ENCODE results near the gene SLC4A1AP.
"Not testable (repeated sequence)": the region's sequence is repeated elsewhere in the genome, so short reads cannot be mapped to it uniquely, and the experiment has no call there.

The SLC4A1AP gene

GRCh38 chr2:27667446-27667845 is 3.8 kb downstream of the SLC4A1AP start:
- Mint-ChIP-seq H3K36me3 (ENCODE audit: low read depth) (peaks cover 46% of the 10 kb centered on the region), H3K4me3 (no peak overlapping the region), H3K4me1 (ENCODE audit: low read depth) (peaks cover 18% of the 10 kb centered on the region), H3K27me3 (ENCODE audit: low read depth) (no peaks in the 10 kb centered on the region), H3K27ac (no peak overlapping the region), H3K9me3 (no peaks in the 10 kb centered on the region)
- DNase-seq (ENCODE audit: low spot score): no peak

- no peaks in the 10 kb centered on the region for H3K27me3 Mint-ChIP-seq (ENCODE audit: low read depth)
- H3K36me3 Mint-ChIP-seq (ENCODE audit: low read depth): peaks cover 46% of the 10 kb centered on the region
- H3K9me3 Mint-ChIP-seq: no peaks in the 10 kb centered on the region
- DNase-seq (ENCODE audit: low spot score): no peak
- no peak overlapping the region for H3K4me3 Mint-ChIP-seq
- peaks cover 4% of the 10 kb centered on the region for H3K4me1 Mint-ChIP-seq (ENCODE audit: low read depth)
- no peak overlapping the region for H3K27ac Mint-ChIP-seq
Measured at GRCh38 chr2:27671235-27671634, 7.5 kb downstream of the SLC4A1AP start.

- Mint-ChIP-seq H3K4me1 (ENCODE audit: low read depth) (no peaks in the 10 kb centered on the region), H3K27me3 (ENCODE audit: low read depth) (no peaks in the 10 kb centered on the region), H3K27ac (no peak overlapping the region), H3K36me3 (ENCODE audit: low read depth) (peaks cover 41% of the 10 kb centered on the region), H3K4me3 (no peak overlapping the region), H3K9me3 (no peaks in the 10 kb centered on the region)
- DNase-seq (ENCODE audit: low spot score): no peak
Measured at GRCh38 chr2:27672723-27673486, 9.2 kb downstream of the SLC4A1AP start.

- peaks cover 21% of the 10 kb centered on the region for H3K4me1 Mint-ChIP-seq (ENCODE audit: low read depth)
- peaks cover 36% of the 10 kb centered on the region for H3K36me3 Mint-ChIP-seq (ENCODE audit: low read depth)
- no peaks in the 10 kb centered on the region for H3K9me3 Mint-ChIP-seq
- H3K27me3 Mint-ChIP-seq (ENCODE audit: low read depth): no peaks in the 10 kb centered on the region
- no peak overlapping the region for H3K4me3 Mint-ChIP-seq
- DNase-seq (ENCODE audit: low spot score): no peak
- H3K27ac Mint-ChIP-seq: no peak overlapping the region
Measured at GRCh38 chr2:27680571-27680970, 16.9 kb downstream of the SLC4A1AP start.

- H3K4me1 Mint-ChIP-seq (ENCODE audit: low read depth): peaks cover 21% of the 10 kb centered on the region
- H3K27me3 Mint-ChIP-seq (ENCODE audit: low read depth): no peaks in the 10 kb centered on the region
- H3K27ac Mint-ChIP-seq: peak overlapping the region; percentile 28
- H3K36me3 Mint-ChIP-seq (ENCODE audit: low read depth): peaks cover 35% of the 10 kb centered on the region
- H3K4me3 Mint-ChIP-seq: no peak overlapping the region
- H3K9me3 Mint-ChIP-seq: no peaks in the 10 kb centered on the region
- no peak for DNase-seq (ENCODE audit: low spot score)
Measured at GRCh38 chr2:27681841-27682240, 18.2 kb downstream of the SLC4A1AP start.

GRCh38 chr2:27682334-27682771 is 18.7 kb downstream of the SLC4A1AP start:
- not testable (repeated sequence) for DNase-seq (ENCODE audit: low spot score); H3K9me3 Mint-ChIP-seq; H3K27me3 Mint-ChIP-seq (ENCODE audit: low read depth); H3K4me3 Mint-ChIP-seq
- Mint-ChIP-seq H3K4me1 (ENCODE audit: low read depth) (peaks cover 21% of the 10 kb centered on the region), H3K27ac (peak overlapping the region; percentile 28), H3K36me3 (ENCODE audit: low read depth) (peaks cover 35% of the 10 kb centered on the region)

- Mint-ChIP-seq H3K9me3 (no peaks in the 10 kb centered on the region), H3K4me3 (no peak overlapping the region), H3K27me3 (ENCODE audit: low read depth) (no peaks in the 10 kb centered on the region), H3K27ac (peak overlapping the region; percentile 91), H3K4me1 (ENCODE audit: low read depth) (peaks cover 21% of the 10 kb centered on the region), H3K36me3 (ENCODE audit: low read depth) (peaks cover 37% of the 10 kb centered on the region)
- DNase-seq (ENCODE audit: low spot score): peak; percentile 82
Measured at GRCh38 chr2:27683390-27684071, 19.8 kb downstream of the SLC4A1AP start.

- Mint-ChIP-seq H3K4me1 (ENCODE audit: low read depth) (peaks cover 21% of the 10 kb centered on the region), H3K27ac (peak overlapping the region; percentile 83), H3K4me3 (peak overlapping the region; percentile 43), H3K36me3 (ENCODE audit: low read depth) (peaks cover 33% of the 10 kb centered on the region)
- DNase-seq (ENCODE audit: low spot score); H3K9me3 Mint-ChIP-seq; H3K27me3 Mint-ChIP-seq (ENCODE audit: low read depth): not testable (repeated sequence)
Measured at GRCh38 chr2:27685006-27685405, 21.3 kb downstream of the SLC4A1AP start.

GRCh38 chr2:27685577-27685976 is 21.9 kb downstream of the SLC4A1AP start:
- Mint-ChIP-seq H3K4me1 (ENCODE audit: low read depth) (peaks cover 21% of the 10 kb centered on the region), H3K4me3 (peak overlapping the region; percentile 43), H3K9me3 (no peaks in the 10 kb centered on the region), H3K27me3 (ENCODE audit: low read depth) (no peaks in the 10 kb centered on the region), H3K27ac (peak overlapping the region; percentile 83), H3K36me3 (ENCODE audit: low read depth) (peaks cover 33% of the 10 kb centered on the region)
- no peak for DNase-seq (ENCODE audit: low spot score)

- peaks cover 34% of the 10 kb centered on the region for H3K36me3 Mint-ChIP-seq (ENCODE audit: low read depth)
- H3K9me3 Mint-ChIP-seq: no peaks in the 10 kb centered on the region
- H3K27me3 Mint-ChIP-seq (ENCODE audit: low read depth): no peaks in the 10 kb centered on the region
- H3K4me3 Mint-ChIP-seq: no peak overlapping the region
- no peak overlapping the region for H3K27ac Mint-ChIP-seq
- DNase-seq (ENCODE audit: low spot score): no peak
- H3K4me1 Mint-ChIP-seq (ENCODE audit: low read depth): peaks cover 19% of the 10 kb centered on the region
Measured at GRCh38 chr2:27687232-27687631, 23.5 kb downstream of the SLC4A1AP start.

- no peak for DNase-seq (ENCODE audit: low spot score)
- no peaks in the 10 kb centered on the region for H3K27me3 Mint-ChIP-seq (ENCODE audit: low read depth)
- H3K4me1 Mint-ChIP-seq (ENCODE audit: low read depth): peaks cover 10% of the 10 kb centered on the region
- no peak overlapping the region for H3K27ac Mint-ChIP-seq
- H3K36me3 Mint-ChIP-seq (ENCODE audit: low read depth): peaks cover 30% of the 10 kb centered on the region
- H3K9me3 Mint-ChIP-seq: no peaks in the 10 kb centered on the region
- no peak overlapping the region for H3K4me3 Mint-ChIP-seq
Measured at GRCh38 chr2:27689424-27689823, 25.7 kb downstream of the SLC4A1AP start.

- H3K9me3 Mint-ChIP-seq: no peaks in the 10 kb centered on the region
- DNase-seq (ENCODE audit: low spot score): no peak
- peaks cover 27% of the 10 kb centered on the region for H3K36me3 Mint-ChIP-seq (ENCODE audit: low read depth)
- no peak overlapping the region for H3K4me3 Mint-ChIP-seq
- no peaks in the 10 kb centered on the region for H3K27me3 Mint-ChIP-seq (ENCODE audit: low read depth)
- H3K27ac Mint-ChIP-seq: no peak overlapping the region
- peaks cover 4% of the 10 kb centered on the region for H3K4me1 Mint-ChIP-seq (ENCODE audit: low read depth)
Measured at GRCh38 chr2:27690052-27690451, 26.4 kb downstream of the SLC4A1AP start.

GRCh38 chr2:27697660-27698059 is 34.0 kb downstream of the SLC4A1AP start:
- Mint-ChIP-seq H3K9me3 (no peaks in the 10 kb centered on the region), H3K27me3 (ENCODE audit: low read depth) (no peaks in the 10 kb centered on the region), H3K36me3 (ENCODE audit: low read depth) (peaks cover 21% of the 10 kb centered on the region), H3K4me3 (no peak overlapping the region), H3K4me1 (ENCODE audit: low read depth) (peaks cover 10% of the 10 kb centered on the region), H3K27ac (no peak overlapping the region)
- no peak for DNase-seq (ENCODE audit: low spot score)

GRCh38 chr2:27701676-27702075 is 38.0 kb downstream of the SLC4A1AP start:
- H3K27me3 Mint-ChIP-seq (ENCODE audit: low read depth): no peaks in the 10 kb centered on the region
- H3K4me3 Mint-ChIP-seq: no peak overlapping the region
- peaks cover 6% of the 10 kb centered on the region for H3K36me3 Mint-ChIP-seq (ENCODE audit: low read depth)
- DNase-seq (ENCODE audit: low spot score): no peak
- no peaks in the 10 kb centered on the region for H3K9me3 Mint-ChIP-seq
- peaks cover 22% of the 10 kb centered on the region for H3K4me1 Mint-ChIP-seq (ENCODE audit: low read depth)
- no peak overlapping the region for H3K27ac Mint-ChIP-seq

Measured in T-helper 2 cell treated with Interferon-gamma antibody and Interleukin-4, amounts not matched to agents 5 μg/mL and 100 μg/mL, for 36 hours (primary cell).